BE2C (cell line): ENCODE data around the gene S1PR1.
"Not testable (repeated sequence)": the region's sequence is repeated elsewhere in the genome, so short reads cannot be mapped to it uniquely, and the experiment has no call there.

ENCODE experiments used
- DNase-seq: peaks from one replicate; pipeline ENCODE4 v3.0.0-alpha.2; 2020
- H3K27me3 ChIP-seq: fragments of 250-450 bp; sonication (Bioruptor Pico); 2 replicates; pipeline ENCODE4 v1.5.1; 2020; ENCODE audit warnings: mild to moderate bottlenecking
- H3K36me3 ChIP-seq: fragments of 250-450 bp; sonication (Bioruptor Pico); 2 replicates; pipeline ENCODE4 v1.5.1; 2020; ENCODE audit warnings: mild to moderate bottlenecking
- H3K4me1 ChIP-seq: fragments of 250-450 bp; sonication (Bioruptor Pico); 2 replicates; pipeline ENCODE4 v1.5.1; 2020
- H3K4me3 ChIP-seq: 2 replicates; pipeline ENCODE4 v1.5.1; 2011; ENCODE audit warnings: low read depth, low read length
- H3K9me3 ChIP-seq: fragments of 250-450 bp; sonication (Bioruptor Pico); 2 replicates; pipeline ENCODE4 v1.5.1; 2020
- CTCF ChIP-seq: IDR thresholded peaks from 2 replicates; pipeline ENCODE4 v1.5.1; 2012; ENCODE audit warnings: mild to moderate bottlenecking, low read depth, low read length

S1PR1 gene

GRCh38 chr1:101217148-101217547 is 19.7 kb upstream of the S1PR1 start:
- Histone ChIP-seq H3K4me1 (no peaks in the 10 kb centered on the region; the same call in 1 of the 2 replicates), H3K36me3 (no peaks in the 10 kb centered on the region)
- no peak for TF ChIP-seq CTCF

GRCh38 chr1:101218968-101219367 is 17.9 kb upstream of the S1PR1 start:
- H3K9me3 ChIP-seq, H3K4me1 ChIP-seq, DNase-seq, H3K27me3 ChIP-seq, H3K36me3 ChIP-seq, H3K4me3 ChIP-seq: not testable (repeated sequence)

More at GRCh38 chr1:101217148-101217547, 19.7 kb upstream of the S1PR1 start:
- DNase-seq: no peak
- Histone ChIP-seq H3K9me3 (no peaks in the 10 kb centered on the region), H3K27me3 (no peaks in the 10 kb centered on the region), H3K4me3 (no peak overlapping the region)

GRCh38 chr1:101219924-101220870 is 16.6 kb upstream of the S1PR1 start:
- TF ChIP-seq CTCF: no peak

GRCh38 chr1:101220906-101221305 is 15.9 kb upstream of the S1PR1 start:
- Histone ChIP-seq H3K4me3 (no peak overlapping the region), H3K27me3 (no peaks in the 10 kb centered on the region), H3K36me3 (no peaks in the 10 kb centered on the region), H3K4me1 (no peaks in the 10 kb centered on the region; the same call in 1 of the 2 replicates), H3K9me3 (no peaks in the 10 kb centered on the region)
- TF ChIP-seq CTCF: no peak
- no peak for DNase-seq

More at GRCh38 chr1:101219924-101220870, 16.6 kb upstream of the S1PR1 start:
- no peaks in the 10 kb centered on the region for H3K36me3 ChIP-seq
- H3K27me3 ChIP-seq: no peaks in the 10 kb centered on the region
- no peak overlapping the region for H3K4me3 ChIP-seq
- H3K4me1 ChIP-seq: no peaks in the 10 kb centered on the region; the same call in 1 of the 2 replicates
- DNase-seq: peak; percentile 16
- H3K9me3 ChIP-seq: no peaks in the 10 kb centered on the region

- H3K36me3 ChIP-seq: no peaks in the 10 kb centered on the region
- TF ChIP-seq CTCF: no peak
- no peak overlapping the region for H3K4me3 ChIP-seq
- H3K27me3 ChIP-seq: no peaks in the 10 kb centered on the region
- no peaks in the 10 kb centered on the region; the same call in 1 of the 2 replicates for H3K4me1 ChIP-seq
- H3K9me3 ChIP-seq: no peaks in the 10 kb centered on the region
- no peak for DNase-seq
Observed at GRCh38 chr1:101221945-101222429, 14.8 kb upstream of the S1PR1 start.

GRCh38 chr1:101227837-101228236 is 9.0 kb upstream of the S1PR1 start:
- no peaks in the 10 kb centered on the region for H3K27me3 ChIP-seq
- no peaks in the 10 kb centered on the region for H3K4me1 ChIP-seq
- H3K9me3 ChIP-seq: no peaks in the 10 kb centered on the region
- no peaks in the 10 kb centered on the region for H3K36me3 ChIP-seq
- no peak for TF ChIP-seq CTCF
- H3K4me3 ChIP-seq: no peak overlapping the region
- DNase-seq: no peak
